ENCODE data around the gene SEMA6D. TPM values are rescaled to one million over a fixed set of nuclear protein-coding genes. Genes with fewer than 3 reads are reported as not detected.

The SEMA6D gene
- total RNA-seq, 4 donors from 2014 or later, result 23.3 to 59.4 (median 42.7) TPM

- 74 to 90% methylated on average over 2 of the region's 2 CpGs for WGBS, 2 donors (ENCODE audit: low coverage in 1 of 2)
Measured at GRCh38 chr15:47724346-47724745, 7.0 kb downstream of the SEMA6D start.

GRCh38 chr15:47725051-47725450, 7.7 kb downstream of the SEMA6D start:
- Histone ChIP-seq H3K4me1 (peaks cover 0 to 9% (median 0%) of the 10 kb centered on the region in 4 donors), H3K9me3 (no peaks in the 10 kb centered on the region), H3K36me3 (no peaks in the 10 kb centered on the region), H3K27me3 (no peaks in the 10 kb centered on the region), H3K27ac (no peak overlapping the region), H3K4me3 (no peak overlapping the region)
- WGBS, 2 donors (ENCODE audit: low coverage in 1 of 2), result 75 to 79% methylated on average over 4 of the region's 4 CpGs
- no peak for DNase-seq
- no peak for TF ChIP-seq POLR2AphosphoS5 (IDR thresholded peaks at IDR 0.05)
- no peak for TF ChIP-seq POLR2A (IDR thresholded peaks at IDR 0.05)
- TF ChIP-seq EP300 (IDR thresholded peaks at IDR 0.05; ENCODE audit: low read depth), result no peak
- in situ Hi-C loops (cut with MboI; ENCODE audit: low pct_ligation_motif_present in 1 of 4, low pct_unique_long_range_greater_than_20kb in 1 of 4, low sequenced_read_pairs in 3 of 4), result no loop called here
- intact Hi-C loops (cut with DNase I; ENCODE audit: low total_unique reads), result no loop called here

More at GRCh38 chr15:47724346-47724745, 7.0 kb downstream of the SEMA6D start:
- Histone ChIP-seq H3K27me3 (no peaks in the 10 kb centered on the region), H3K27ac (no peak overlapping the region), H3K4me3 (no peak overlapping the region), H3K36me3 (no peaks in the 10 kb centered on the region), H3K4me1 (peaks cover 0 to 16% (median 3%) of the 10 kb centered on the region in 4 donors), H3K9me3 (no peaks in the 10 kb centered on the region)
- TF ChIP-seq CTCF (IDR thresholded peaks at IDR 0.05), result no peak
- TF ChIP-seq EP300 (IDR thresholded peaks at IDR 0.05; ENCODE audit: low read depth), result no peak
- no peak for TF ChIP-seq POLR2AphosphoS5 (IDR thresholded peaks at IDR 0.05)
- no peak for TF ChIP-seq POLR2A (IDR thresholded peaks at IDR 0.05)
- in situ Hi-C loops (cut with MboI; ENCODE audit: low pct_ligation_motif_present in 1 of 4, low pct_unique_long_range_greater_than_20kb in 1 of 4, low sequenced_read_pairs in 3 of 4) (loop anchor here in 1 of 4 donors (25.0 kb wide), 1 partner anchor 263 kb away; no protein-coding TSS in a partner anchor), intact Hi-C loops (cut with DNase I; ENCODE audit: low total_unique reads) (no loop called here)
- no peak for DNase-seq

- Histone ChIP-seq H3K4me1 (peaks cover 0 to under 1% (median 0%) of the 10 kb centered on the region in 4 donors), H3K36me3 (no peaks in the 10 kb centered on the region), H3K9me3 (no peaks in the 10 kb centered on the region), H3K4me3 (no peak overlapping the region), H3K27me3 (no peaks in the 10 kb centered on the region), H3K27ac (no peak overlapping the region)
- intact Hi-C loops (cut with DNase I; ENCODE audit: low total_unique reads), result no loop called here
- no peak for TF ChIP-seq CTCF (IDR thresholded peaks at IDR 0.05)
- TF ChIP-seq POLR2A (IDR thresholded peaks at IDR 0.05), result no peak
- TF ChIP-seq EP300 (IDR thresholded peaks at IDR 0.05; ENCODE audit: low read depth), result no peak
- TF ChIP-seq POLR2AphosphoS5 (IDR thresholded peaks at IDR 0.05), result no peak
- WGBS, 2 donors (ENCODE audit: low coverage in 1 of 2), result 62% methylated on average over 6 of the region's 6 CpGs; no CpG with 5 or more reads in 1 of the 2 donors
- in situ Hi-C loops (cut with MboI; ENCODE audit: low pct_ligation_motif_present in 1 of 4, low pct_unique_long_range_greater_than_20kb in 1 of 4, low sequenced_read_pairs in 3 of 4), result no loop called here
- no peak for DNase-seq
Measured at GRCh38 chr15:47725906-47726305, 8.6 kb downstream of the SEMA6D start.

GRCh38 chr15:47726399-47726823, 9.1 kb downstream of the SEMA6D start:
- in situ Hi-C loops (cut with MboI; ENCODE audit: low pct_ligation_motif_present in 1 of 4, low pct_unique_long_range_greater_than_20kb in 1 of 4, low sequenced_read_pairs in 3 of 4), result no loop called here
- H3K4me3 ChIP-seq, result no peak overlapping the region
- intact Hi-C loops (cut with DNase I; ENCODE audit: low total_unique reads), result no loop called here
- no peak for DNase-seq
- WGBS, 2 donors (ENCODE audit: low coverage in 1 of 2), result 37 to 67% methylated on average over 1 of the region's 1 CpG
- H3K27ac ChIP-seq, result no peak overlapping the region
- no peaks in the 10 kb centered on the region for H3K4me1 ChIP-seq
- H3K36me3 ChIP-seq, result no peaks in the 10 kb centered on the region
- H3K9me3 ChIP-seq, result no peaks in the 10 kb centered on the region
- TF ChIP-seq POLR2A (IDR thresholded peaks at IDR 0.05) (no peak), EP300 (IDR thresholded peaks at IDR 0.05; ENCODE audit: low read depth) (no peak), POLR2AphosphoS5 (IDR thresholded peaks at IDR 0.05) (no peak), CTCF (IDR thresholded peaks at IDR 0.05) (no peak)
- H3K27me3 ChIP-seq, result no peaks in the 10 kb centered on the region

- H3K9me3 ChIP-seq, result no peaks in the 10 kb centered on the region
- H3K27me3 ChIP-seq, result no peaks in the 10 kb centered on the region
- no peak overlapping the region for H3K27ac ChIP-seq
- TF ChIP-seq EP300 (IDR thresholded peaks at IDR 0.05; ENCODE audit: low read depth) (no peak), CTCF (IDR thresholded peaks at IDR 0.05) (no peak), POLR2AphosphoS5 (IDR thresholded peaks at IDR 0.05) (no peak), POLR2A (IDR thresholded peaks at IDR 0.05) (no peak)
- intact Hi-C loops (cut with DNase I; ENCODE audit: low total_unique reads), result no loop called here
- WGBS, 2 donors (ENCODE audit: low coverage in 1 of 2), result 76 to 95% methylated on average over 3 to 4 of the region's 4 CpGs
- no peak for DNase-seq
- H3K36me3 ChIP-seq, result no peaks in the 10 kb centered on the region
- no peaks in the 10 kb centered on the region for H3K4me1 ChIP-seq
- no peak overlapping the region for H3K4me3 ChIP-seq
- in situ Hi-C loops (cut with MboI; ENCODE audit: low pct_ligation_motif_present in 1 of 4, low pct_unique_long_range_greater_than_20kb in 1 of 4, low sequenced_read_pairs in 3 of 4), result no loop called here
Measured at GRCh38 chr15:47727137-47727536, 9.8 kb downstream of the SEMA6D start.

All from transverse colon (tissue), 4 donors.